HepG2 (cell line): ENCODE data around the gene TMEM86B. TPM values are rescaled to one million over a fixed set of nuclear protein-coding genes. Genes with fewer than 3 reads are reported as not detected.

Source experiments
- ARHGAP35 ChIP-seq: sonication (generic); formaldehyde crosslinking; IDR thresholded peaks from 2 replicates; pipeline ENCODE4 v1.9.0; 2022; ENCODE audit warnings: mild to moderate bottlenecking, inconsistent platforms, moderate library complexity, missing genetic modification reagents, borderline replicate concordance
- ARNT ChIP-seq: fragments of 450-650 bp; IDR thresholded peaks from 2 replicates; pipeline ENCODE4 v1.6.1; 2017
- ATF7 ChIP-seq, 2 experiments: fragments of 450-650 bp in 1 of 2; sonication (generic) in 1 of 2; formaldehyde crosslinking in 1 of 2; IDR thresholded peaks; 2 replicates each; pipeline versions ENCODE4 v1.4.0 to v1.6.1; 2016 to 2020; ENCODE audit warnings: antibody characterized with exemption in 1 of 2, mild to moderate bottlenecking in 1 of 2, missing genetic modification reagents in 1 of 2
- DR1 ChIP-seq: sonication (generic); formaldehyde crosslinking; IDR thresholded peaks from 2 replicates; pipeline ENCODE4 v1.8.0; 2021; ENCODE audit warnings: mild to moderate bottlenecking, missing genetic modification reagents, inconsistent platforms
- HES4 ChIP-seq: sonication (generic); formaldehyde crosslinking; IDR thresholded peaks from 2 replicates; pipeline ENCODE4 v1.9.0; 2021; ENCODE audit warnings: mild to moderate bottlenecking, missing genetic modification reagents, borderline replicate concordance
- MEIS1 ChIP-seq: sonication (generic); formaldehyde crosslinking; IDR thresholded peaks from 2 replicates; pipeline ENCODE4 v1.9.0; 2021; ENCODE audit warnings: mild to moderate bottlenecking, missing genetic modification reagents, moderate library complexity, borderline replicate concordance
- NR0B2 ChIP-seq: sonication (generic); formaldehyde crosslinking; IDR thresholded peaks from 2 replicates; pipeline ENCODE4 v1.4.0; 2020; ENCODE audit warnings: mild to moderate bottlenecking, missing genetic modification reagents
- PHF8 ChIP-seq: sonication (generic); formaldehyde crosslinking; IDR thresholded peaks from 2 replicates; pipeline ENCODE4 v1.5.0; 2020; ENCODE audit warnings: missing genetic modification reagents
- SALL1 ChIP-seq: sonication (generic); formaldehyde crosslinking; IDR thresholded peaks from 2 replicates; pipeline ENCODE4 v1.8.0; 2022; ENCODE audit warnings: mild to moderate bottlenecking, missing genetic modification reagents
- SIX1 ChIP-seq: sonication (generic); formaldehyde crosslinking; IDR thresholded peaks from 2 replicates; pipeline ENCODE4 v1.4.0; 2020; ENCODE audit warnings: missing genetic modification reagents, borderline replicate concordance
- TRIM24 ChIP-seq: sonication (generic); formaldehyde crosslinking; IDR thresholded peaks from 2 replicates; pipeline ENCODE4 v1.8.0; 2022; ENCODE audit warnings: mild to moderate bottlenecking, missing genetic modification reagents
- ZBED4 ChIP-seq: sonication (generic); formaldehyde crosslinking; IDR thresholded peaks from 2 replicates; pipeline ENCODE4 v1.4.0; 2020; ENCODE audit warnings: missing genetic modification reagents, borderline replicate concordance
- ZFYVE20 ChIP-seq: sonication (generic); formaldehyde crosslinking; IDR thresholded peaks from 2 replicates; pipeline ENCODE4 v1.8.0; 2023; ENCODE audit warnings: low read depth, mild to moderate bottlenecking, moderate library complexity, missing genetic modification reagents, borderline replicate concordance
- ZNF337 ChIP-seq: sonication (generic); formaldehyde crosslinking; IDR thresholded peaks from 2 replicates; pipeline ENCODE4 v1.5.1; 2020; ENCODE audit warnings: missing genetic modification reagents, low read depth, mild to moderate bottlenecking, borderline replicate concordance
- ZNF354B ChIP-seq: sonication (generic); formaldehyde crosslinking; IDR thresholded peaks from 2 replicates; pipeline ENCODE4 v1.8.0; 2022; ENCODE audit warnings: mild to moderate bottlenecking, missing genetic modification reagents
- ZNF460 ChIP-seq: sonication (generic); formaldehyde crosslinking; IDR thresholded peaks from 2 replicates; pipeline ENCODE4 v1.5.1; 2020; ENCODE audit warnings: missing genetic modification reagents, mild to moderate bottlenecking, borderline replicate concordance
- ZNF549 ChIP-seq: sonication (generic); formaldehyde crosslinking; IDR thresholded peaks from 2 replicates; pipeline ENCODE4 v1.5.0; 2020; ENCODE audit warnings: missing genetic modification reagents
- ZNF615 ChIP-seq: sonication (generic); formaldehyde crosslinking; IDR thresholded peaks from 2 replicates; pipeline ENCODE4 v1.5.0; 2020; ENCODE audit warnings: mild to moderate bottlenecking, missing genetic modification reagents, borderline replicate concordance
- ZNF660 ChIP-seq: sonication (generic); formaldehyde crosslinking; IDR thresholded peaks from 2 replicates; pipeline ENCODE4 v1.5.1; 2020; ENCODE audit warnings: mild to moderate bottlenecking, low read depth, missing genetic modification reagents, borderline replicate concordance
- ZNF879 ChIP-seq: sonication (generic); formaldehyde crosslinking; IDR thresholded peaks from 2 replicates; pipeline ENCODE4 v1.8.1; 2023; ENCODE audit warnings: missing genetic modification reagents
- ZNF891 ChIP-seq: sonication (generic); formaldehyde crosslinking; IDR thresholded peaks from 2 replicates; pipeline ENCODE4 v1.5.0; 2020; ENCODE audit warnings: mild to moderate bottlenecking, missing genetic modification reagents
- ZSCAN9 ChIP-seq: IDR thresholded peaks from 2 replicates; pipeline ENCODE4 v1.6.1; 2016; ENCODE audit warnings: borderline replicate concordance
- polyA plus RNA-seq, 8 experiments: library from polyadenylated mRNA; depleted of rRNA in 3 of 8; stranded (reverse) in 7 of 8; unstranded in 1 of 8; fragments of >200 nt; fragmentation: Illumina TruSeq in 4 of 8; extraction: Trizol in 4 of 8; gene quantifications; 2 replicates each; pipeline versions ENCODE4 v1.2.1 to v1.2.3, GENCODE V29; 2011 to 2016; ENCODE audit warnings: low read depth in 4 of 8, missing spikeins in 1 of 8, mixed read lengths in 1 of 8; ENCODE audit not compliant: insufficient read depth in 1 of 8
- total RNA-seq, 5 experiments: library from RNA; depleted of rRNA; stranded (reverse); fragments of >200 nt; fragmentation: Illumina TruSeq; extraction: Trizol; gene quantifications; 2 replicates each; pipeline ENCODE4 v1.2.3, GENCODE V29; 2016; ENCODE audit warnings: low read depth in 1 of 5
- TF ChIP-seq, protein P1 (sequence below): sonication (generic); formaldehyde crosslinking; IDR thresholded peaks from 2 replicates; pipeline ENCODE4 v1.4.0; 2020; ENCODE audit warnings: mild to moderate bottlenecking, missing genetic modification reagents
- TF ChIP-seq, protein P2 (sequence below): sonication (generic); formaldehyde crosslinking; IDR thresholded peaks from 2 replicates; pipeline ENCODE4 v1.4.0; 2020; ENCODE audit warnings: missing genetic modification reagents

The TMEM86B gene
- total and polyA plus RNA-seq, 2 of the 13 experiments (the other 11 are each of a cell fraction or from before 2014, with no cell fraction given) = 7.7 to 9.6 TPM

- TF ChIP-seq, protein P1, sequence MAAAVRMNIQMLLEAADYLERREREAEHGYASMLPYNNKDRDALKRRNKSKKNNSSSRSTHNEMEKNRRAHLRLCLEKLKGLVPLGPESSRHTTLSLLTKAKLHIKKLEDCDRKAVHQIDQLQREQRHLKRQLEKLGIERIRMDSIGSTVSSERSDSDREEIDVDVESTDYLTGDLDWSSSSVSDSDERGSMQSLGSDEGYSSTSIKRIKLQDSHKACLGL (CRISPR knock-in tag) = peak; percentile 75
- TF ChIP-seq MEIS1 (CRISPR knock-in tag) (peak; percentile 83), ZNF615 (peak; percentile 91; the same call in 1 of the 2 replicates), ZBED4 (CRISPR knock-in tag) (peak; percentile 59), HES4 (CRISPR knock-in tag) (peak; percentile 96), ZNF354B (CRISPR knock-in tag) (no peak), PHF8 (peak; percentile 63), ZNF337 (CRISPR knock-in tag) (peak; percentile 92; the same call in 1 of the 2 replicates), ZNF879 (CRISPR knock-in tag) (peak; percentile 87), ZNF891 (CRISPR knock-in tag) (peak; percentile 95), ZSCAN9 (CRISPR knock-in tag) (peak; percentile 98), DR1 (CRISPR knock-in tag) (no peak; the same call in 1 of the 2 replicates), TRIM24 (CRISPR knock-in tag) (no peak), NR0B2 (CRISPR knock-in tag) (peak; percentile 32; the same call in 1 of the 2 replicates), SALL1 (CRISPR knock-in tag) (peak; percentile 95), ZFYVE20 (CRISPR knock-in tag) (peak; percentile 97), ZNF660 (CRISPR knock-in tag) (no peak), ATF7 (IDR thresholded peaks at IDR 0.05) (0 out of 2 replicates have a peak, but pooled peaks have one; percentile 44), ATF7 (CRISPR knock-in tag; IDR thresholded peaks at IDR 0.05) (peak; percentile 80), ARNT (no peak), ZNF460 (CRISPR knock-in tag) (no peak), ZNF549 (CRISPR knock-in tag) (peak; percentile 64; the same call in 1 of the 2 replicates), SIX1 (CRISPR knock-in tag) (peak; percentile 49; the same call in 1 of the 2 replicates), ARHGAP35 (CRISPR knock-in tag) (peak; percentile 81)
- TF ChIP-seq, protein P2, sequence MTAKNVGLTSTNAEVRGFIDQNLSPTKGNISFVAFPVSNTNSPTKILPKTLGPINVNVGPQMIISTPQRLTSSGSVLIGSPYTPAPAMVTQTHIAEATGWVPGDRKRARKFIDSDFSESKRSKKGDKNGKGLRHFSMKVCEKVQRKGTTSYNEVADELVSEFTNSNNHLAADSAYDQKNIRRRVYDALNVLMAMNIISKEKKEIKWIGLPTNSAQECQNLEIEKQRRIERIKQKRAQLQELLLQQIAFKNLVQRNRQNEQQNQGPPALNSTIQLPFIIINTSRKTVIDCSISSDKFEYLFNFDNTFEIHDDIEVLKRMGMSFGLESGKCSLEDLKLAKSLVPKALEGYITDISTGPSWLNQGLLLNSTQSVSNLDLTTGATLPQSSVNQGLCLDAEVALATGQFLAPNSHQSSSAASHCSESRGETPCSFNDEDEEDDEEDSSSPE (CRISPR knock-in tag) = peak; percentile 57
Measured at GRCh38 chr19:55216461-55217198, 11.9 kb downstream of the TMEM86B start (continued).
